ENCODE results near the gene PLA2R1. TPM values are rescaled to one million over a fixed set of nuclear protein-coding genes. Genes with fewer than 3 reads are reported as not detected.
A peak's percentile ranks its signal among the peaks of the same experiment; 100 is the strongest.

PLA2R1 gene
- total and polyA plus RNA-seq, 2 donors (not counting 1 experiment from before 2014, with no cell fraction given), result 8.0 to 8.3 TPM

GRCh38 chr2:160076914-160077313 is 14.5 kb upstream of the PLA2R1 start:
- H3K27me3 ChIP-seq (ENCODE audit: control insufficient read depth, insufficient read depth, low read length), result peaks cover 9% of the 10 kb centered on the region
- TF ChIP-seq EZH2 (IDR thresholded peaks at IDR 0.05; ENCODE audit: low read length, missing control alignments), result no peak
- no peak overlapping the region for H3K4me3 ChIP-seq (replicated peaks in 1 of 4; ENCODE audit: control extremely low read depth in 1 of 4, insufficient read depth in 1 of 4, low read depth in 3 of 4, low read length in 4 of 4)
- DNase-seq (ENCODE audit: low read depth in 2 of 2), result no peak
- no peaks in the 10 kb centered on the region for H3K79me2 ChIP-seq (ENCODE audit: control insufficient read depth, insufficient read depth, low read length)
- no peak overlapping the region for H3K4me2 ChIP-seq (ENCODE audit: extremely low read depth, insufficient read depth, low read length)
- H3K4me1 ChIP-seq (ENCODE audit: control insufficient read depth, extremely low read depth, insufficient read depth, low read length), result no peaks in the 10 kb centered on the region
- no peaks in the 10 kb centered on the region for H4K20me1 ChIP-seq (ENCODE audit: control insufficient read depth, extremely low read depth, insufficient read depth, low read length)
- no peak overlapping the region for H3K9ac ChIP-seq (ENCODE audit: insufficient read depth, low read length)
- H3K9me3 ChIP-seq (ENCODE audit: control insufficient read depth, insufficient read depth, low read depth, low read length), result no peaks in the 10 kb centered on the region
- no peak overlapping the region for H3K27ac ChIP-seq (ENCODE audit: insufficient read depth, low read length)
- no peaks in the 10 kb centered on the region for H3K36me3 ChIP-seq (ENCODE audit: control insufficient read depth, insufficient read depth, low read length)
- H2AFZ ChIP-seq (ENCODE audit: low read length), result no peak overlapping the region

GRCh38 chr2:160076241-160076640 is 13.8 kb upstream of the PLA2R1 start:
- H3K27me3 ChIP-seq (ENCODE audit: control insufficient read depth, insufficient read depth, low read length), result peaks cover 9% of the 10 kb centered on the region
- no peak overlapping the region for H3K4me2 ChIP-seq (ENCODE audit: extremely low read depth, insufficient read depth, low read length)
- DNase-seq (ENCODE audit: low read depth in 2 of 2), result no peak
- no peaks in the 10 kb centered on the region for H3K36me3 ChIP-seq (ENCODE audit: control insufficient read depth, insufficient read depth, low read length)
- no peak overlapping the region for H3K27ac ChIP-seq (ENCODE audit: insufficient read depth, low read length)
- no peak overlapping the region for H3K9ac ChIP-seq (ENCODE audit: insufficient read depth, low read length)
- TF ChIP-seq, protein P1, sequence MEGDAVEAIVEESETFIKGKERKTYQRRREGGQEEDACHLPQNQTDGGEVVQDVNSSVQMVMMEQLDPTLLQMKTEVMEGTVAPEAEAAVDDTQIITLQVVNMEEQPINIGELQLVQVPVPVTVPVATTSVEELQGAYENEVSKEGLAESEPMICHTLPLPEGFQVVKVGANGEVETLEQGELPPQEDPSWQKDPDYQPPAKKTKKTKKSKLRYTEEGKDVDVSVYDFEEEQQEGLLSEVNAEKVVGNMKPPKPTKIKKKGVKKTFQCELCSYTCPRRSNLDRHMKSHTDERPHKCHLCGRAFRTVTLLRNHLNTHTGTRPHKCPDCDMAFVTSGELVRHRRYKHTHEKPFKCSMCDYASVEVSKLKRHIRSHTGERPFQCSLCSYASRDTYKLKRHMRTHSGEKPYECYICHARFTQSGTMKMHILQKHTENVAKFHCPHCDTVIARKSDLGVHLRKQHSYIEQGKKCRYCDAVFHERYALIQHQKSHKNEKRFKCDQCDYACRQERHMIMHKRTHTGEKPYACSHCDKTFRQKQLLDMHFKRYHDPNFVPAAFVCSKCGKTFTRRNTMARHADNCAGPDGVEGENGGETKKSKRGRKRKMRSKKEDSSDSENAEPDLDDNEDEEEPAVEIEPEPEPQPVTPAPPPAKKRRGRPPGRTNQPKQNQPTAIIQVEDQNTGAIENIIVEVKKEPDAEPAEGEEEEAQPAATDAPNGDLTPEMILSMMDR (conservative IDR thresholded peaks at IDR 0.05 in 1 of 2, IDR thresholded peaks at IDR 0.05 in 1 of 2; ENCODE audit: low read depth in 1 of 2, low read length in 2 of 2), result no peak
- TF ChIP-seq EZH2 (IDR thresholded peaks at IDR 0.05; ENCODE audit: low read length, missing control alignments), result no peak
- no peaks in the 10 kb centered on the region for H4K20me1 ChIP-seq (ENCODE audit: control insufficient read depth, extremely low read depth, insufficient read depth, low read length)
- no peaks in the 10 kb centered on the region for H3K9me3 ChIP-seq (ENCODE audit: control insufficient read depth, insufficient read depth, low read depth, low read length)
- H3K79me2 ChIP-seq (ENCODE audit: control insufficient read depth, insufficient read depth, low read length), result no peaks in the 10 kb centered on the region
- no peaks in the 10 kb centered on the region for H3K4me1 ChIP-seq (ENCODE audit: control insufficient read depth, extremely low read depth, insufficient read depth, low read length)
- H2AFZ ChIP-seq (ENCODE audit: low read length), result no peak overlapping the region
- H3K4me3 ChIP-seq (replicated peaks in 1 of 4; ENCODE audit: control extremely low read depth in 1 of 4, insufficient read depth in 1 of 4, low read depth in 3 of 4, low read length in 4 of 4), result no peak overlapping the region

DNA sequence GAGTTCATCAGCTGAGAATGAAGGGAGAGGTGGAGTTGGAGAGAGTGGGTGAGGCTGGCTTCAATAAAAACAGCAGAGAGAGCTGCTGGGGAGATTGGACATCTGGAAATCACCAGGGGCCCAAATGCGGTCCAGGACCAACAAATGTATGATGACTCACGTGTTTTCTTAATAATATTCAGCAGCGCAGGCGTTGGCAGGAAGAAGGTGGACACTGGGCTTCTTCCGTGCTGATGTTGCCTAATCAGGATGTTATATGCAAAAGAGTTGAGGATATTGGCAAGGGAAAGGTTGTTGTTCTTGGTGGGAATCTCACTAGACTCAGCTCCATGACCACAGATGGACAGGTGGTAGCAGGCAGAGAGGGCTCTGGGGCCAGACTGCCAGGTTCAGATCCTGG is 12.8 kb upstream of the PLA2R1 start:
- Histone ChIP-seq H3K4me3 (replicated peaks in 1 of 4; ENCODE audit: control extremely low read depth in 1 of 4, insufficient read depth in 1 of 4, low read depth in 3 of 4, low read length in 4 of 4) (no peak overlapping the region), H3K79me2 (ENCODE audit: control insufficient read depth, insufficient read depth, low read length) (no peaks in the 10 kb centered on the region), H3K27ac (ENCODE audit: insufficient read depth, low read length) (no peak overlapping the region), H3K4me2 (ENCODE audit: extremely low read depth, insufficient read depth, low read length) (no peak overlapping the region), H3K36me3 (ENCODE audit: control insufficient read depth, insufficient read depth, low read length) (no peaks in the 10 kb centered on the region), H3K9me3 (ENCODE audit: control insufficient read depth, insufficient read depth, low read depth, low read length) (no peaks in the 10 kb centered on the region), H4K20me1 (ENCODE audit: control insufficient read depth, extremely low read depth, insufficient read depth, low read length) (no peaks in the 10 kb centered on the region), H3K4me1 (ENCODE audit: control insufficient read depth, extremely low read depth, insufficient read depth, low read length) (no peaks in the 10 kb centered on the region), H3K27me3 (ENCODE audit: control insufficient read depth, insufficient read depth, low read length) (peaks cover 9% of the 10 kb centered on the region), H2AFZ (ENCODE audit: low read length) (no peak overlapping the region), H3K9ac (ENCODE audit: insufficient read depth, low read length) (no peak overlapping the region)
- no peak for TF ChIP-seq EZH2 (IDR thresholded peaks at IDR 0.05; ENCODE audit: low read length, missing control alignments)
- TF ChIP-seq, protein P1 (conservative IDR thresholded peaks at IDR 0.05 in 1 of 2, IDR thresholded peaks at IDR 0.05 in 1 of 2; ENCODE audit: low read depth in 1 of 2, low read length in 2 of 2), result no peak
- DNase-seq (ENCODE audit: low read depth in 2 of 2), result peak; percentile 91 to 93

Data from fibroblast of lung (primary cell).